Measurements from ENCODE around the gene PLA2G2D. TPM values are rescaled to one million over a fixed set of nuclear protein-coding genes. Genes with fewer than 3 reads are reported as not detected.

Gene PLA2G2D
- total and polyA plus RNA-seq, 2 of the 8 experiments (the other 6 are each of a cell fraction or from before 2014, with no cell fraction given) = not detected

GRCh38 chr1:20093940-20094391, 25.4 kb downstream of the PLA2G2D start:
- Histone ChIP-seq H3K79me1 (ENCODE audit: low read depth, low read length) (no peaks in the 10 kb centered on the region), H2BK15ac (ENCODE audit: low read length) (no peak overlapping the region), H2BK20ac (ENCODE audit: low read length) (no peak overlapping the region), H4K91ac (replicated peaks; ENCODE audit: insufficient read length, low read length) (no peak overlapping the region), H3K27ac (ENCODE audit: low read depth, low read length) (no peak overlapping the region), H3K36me3 (ENCODE audit: control insufficient read depth in 2 of 4, insufficient read depth in 4 of 4, low read length in 3 of 4) (no peaks in the 10 kb centered on the region), H2BK120ac (replicated peaks; ENCODE audit: low read depth, low read length) (no peak overlapping the region), H2BK5ac (ENCODE audit: low read depth, low read length) (no peak overlapping the region), H3K18ac (ENCODE audit: extremely low read depth, low read length) (no peak overlapping the region), H3K23ac (ENCODE audit: insufficient read length) (no peak overlapping the region), H4K8ac (ENCODE audit: extremely low read depth, insufficient read depth, low read length) (no peak overlapping the region), H4K5ac (ENCODE audit: insufficient read length, low read depth, low read length) (no peak overlapping the region), H2BK12ac (ENCODE audit: low read depth, low read length) (no peak overlapping the region), H4K20me1 (replicated peaks in 1 of 2; ENCODE audit: control insufficient read depth in 1 of 2, insufficient read depth in 2 of 2, low read length in 2 of 2) (no peaks in the 10 kb centered on the region), H3K79me2 (ENCODE audit: control insufficient read depth in 1 of 2, insufficient read depth in 2 of 2, low read length in 2 of 2) (no peaks in the 10 kb centered on the region), H3K27me3 (replicated peaks in 1 of 4; ENCODE audit: control insufficient read depth in 3 of 4, extremely low read depth in 1 of 4, insufficient read depth in 3 of 4, low read length in 3 of 4) (no peaks in the 10 kb centered on the region; a peak in 2 of 7 replicates), H3K4me1 (replicated peaks in 1 of 4; ENCODE audit: control insufficient read depth in 3 of 4, insufficient read depth in 4 of 4, low read length in 3 of 4) (no peaks in the 10 kb centered on the region; a peak in 1 of 7 replicates), H3K4me3 (ENCODE audit: extremely low read depth in 1 of 4, insufficient read depth in 2 of 4, low read depth in 3 of 4, low read length in 4 of 4) (no peak overlapping the region), H3K56ac (replicated peaks; ENCODE audit: insufficient read length, low read depth, low read length) (no peak overlapping the region), H3K23me2 (ENCODE audit: low read depth, low read length) (no peaks in the 10 kb centered on the region), H3K4ac (replicated peaks; ENCODE audit: insufficient read length, low read depth, low read length) (no peak overlapping the region), H2AK5ac (ENCODE audit: low read depth, low read length) (no peak overlapping the region), H3K9ac (replicated peaks in 1 of 4; ENCODE audit: extremely low read depth in 1 of 4, low read depth in 3 of 4, low read length in 3 of 4) (no peak overlapping the region), H2AFZ (ENCODE audit: low read length) (no peak overlapping the region), H3K4me2 (ENCODE audit: insufficient read depth in 1 of 2, low read depth in 2 of 2, low read length in 2 of 2) (no peak overlapping the region), H3K9me3 (ENCODE audit: insufficient read depth in 2 of 2, low read depth in 1 of 2, low read length in 1 of 2) (peaks cover 29 to 41% of the 10 kb centered on the region in 2 experiments), H3K14ac (ENCODE audit: insufficient read length) (no peak overlapping the region)
- DNase-seq (ENCODE audit: low read depth in 1 of 2, low spot score in 2 of 2) = no peak
- no peak for FAIRE-seq
- 95% methylated on average over 5 of the region's 5 CpGs; no CpG with 5 or more reads in 1 of the 2 experiments for WGBS, 2 experiments (ENCODE audit: extremely low coverage in 1 of 2, insufficient coverage in 1 of 2, insufficient read length in 1 of 2, insufficient replicate concordance in 2 of 2, low coverage in 1 of 2, low lambda C conversion rate in 2 of 2, missing lambda C conversion rate in 1 of 2)
- ChIA-PET CTCF (ENCODE audit: partially characterized antibody) (interaction anchor here (1.8 kb wide), 1 partner anchor 58 kb away, joined by 6 read pairs; no protein-coding TSS in a partner anchor), POLR2A (ENCODE audit: partially characterized antibody) (no interaction called here)
- TF ChIP-seq BRCA1 (IDR thresholded peaks at IDR 0.05; ENCODE audit: low read depth, low read length) (no peak), TAF1 (IDR thresholded peaks at IDR 0.05; ENCODE audit: low read depth, low read length) (no peak), TAF7 (optimal IDR thresholded peaks at IDR 0.05; ENCODE audit: borderline replicate concordance, low read depth, low read length) (no peak), E2F6 (IDR thresholded peaks at IDR 0.05) (no peak), BCL11A (IDR thresholded peaks at IDR 0.05; ENCODE audit: low read depth in 2 of 2, low read length in 2 of 2) (no peak), EP300 (IDR thresholded peaks at IDR 0.05; ENCODE audit: borderline replicate concordance in 1 of 2, low read depth in 2 of 2, low read length in 2 of 2) (no peak), NRF1 (IDR thresholded peaks at IDR 0.05; ENCODE audit: low read depth, low read length) (no peak), SIRT6 (IDR thresholded peaks at IDR 0.05; ENCODE audit: low read length) (no peak), RXRA (IDR thresholded peaks at IDR 0.05; ENCODE audit: insufficient read depth, low read depth, low read length) (no peak), CTBP2 (IDR thresholded peaks at IDR 0.05; ENCODE audit: borderline replicate concordance, insufficient read depth, insufficient read length, low read length) (no peak), ATF2 (IDR thresholded peaks at IDR 0.05; ENCODE audit: low read length) (no peak), KDM5A (IDR thresholded peaks at IDR 0.05; ENCODE audit: low read length) (no peak)
